Heart left ventricle (tissue), 16 donors: ENCODE measurements around the gene THAP9. TPM values are rescaled to one million over a fixed set of nuclear protein-coding genes. Genes with fewer than 3 reads are reported as not detected.
A peak's percentile ranks its signal among the peaks of the same experiment; 100 is the strongest.

Experiments used
- ATAC-seq, 4 donors: fragments of 200-7000 bp; cut with Tn5 transposase; one replicate each; pipeline ENCODE4 v1.9.1; 2020 to 2022; ENCODE audit warnings: moderate library complexity in 4 of 4, mild to moderate bottlenecking in 3 of 4, moderate number of reproducible peaks in 1 of 4
- DNase-seq, 5 donors: peaks; one replicate each; pipeline ENCODE4 v3.0.0-alpha.2; 2020
- H3K27ac ChIP-seq, 12 donors: fragments of 200-600 bp; sonication (generic) in 4 of 12; one replicate each; pipeline versions ENCODE4 v1.5.0 to v1.8.0; 2016 to 2022; ENCODE audit warnings: mild to moderate bottlenecking in 2 of 12
- H3K27me3 ChIP-seq, 9 donors: fragments of 200-600 bp; sonication (generic) in 2 of 9; one replicate each; pipeline versions ENCODE4 v1.5.1 to v1.8.0; 2016 to 2022; ENCODE audit warnings: mild to moderate bottlenecking in 3 of 9
- H3K36me3 ChIP-seq, 9 donors: fragments of 200-600 bp; sonication (generic) in 2 of 9; one replicate each; pipeline versions ENCODE4 v1.5.0 to v1.8.0; 2018 to 2022; ENCODE audit warnings: mild to moderate bottlenecking in 2 of 9
- H3K4me1 ChIP-seq, 12 donors: fragments of 200-600 bp; sonication (generic) in 4 of 12; one replicate each; pipeline versions ENCODE4 v1.5.0 to v1.8.0; 2016 to 2022; ENCODE audit warnings: mild to moderate bottlenecking in 3 of 12
- H3K4me3 ChIP-seq, 12 donors: fragments of 200-600 bp; sonication (generic) in 4 of 12; one replicate each; pipeline versions ENCODE4 v1.5.0 to v1.8.0; 2017 to 2022; ENCODE audit warnings: mild to moderate bottlenecking in 9 of 12, moderate library complexity in 4 of 12
- H3K9me3 ChIP-seq, 12 donors: fragments of 200-600 bp; sonication (generic) in 4 of 12; one replicate each; pipeline versions ENCODE4 v1.5.0 to v1.8.0; 2016 to 2022; ENCODE audit warnings: mild to moderate bottlenecking in 1 of 12
- CTCF ChIP-seq, 12 donors: fragments of 200-600 bp; sonication (generic) in 4 of 12; IDR thresholded peaks; one replicate each; pipeline versions ENCODE4 v1.5.0 to v1.8.0; 2018 to 2022; ENCODE audit warnings: antibody characterized with exemption in 12 of 12, mild to moderate bottlenecking in 5 of 12
- POLR2A ChIP-seq, 2 donors: fragments of 450-650 bp; IDR thresholded peaks; one replicate each; pipeline ENCODE4 v1.6.1; 2017; ENCODE audit warnings: antibody characterized with exemption in 2 of 2, mild to moderate bottlenecking in 2 of 2, moderate library complexity in 2 of 2
- WGBS, 4 donors: extraction: QIAGEN DNeasy Blood & Tissue Kit in 2 of 4; methylation state at CpG; one replicate each; pipeline versions ENCODE4 v1.1.5 to v1.1.7; 2013 to 2018; 5-methylcytosine and 5-hydroxymethylcytosine counted together
- intact Hi-C, 10 donors: fragments of 100-400 bp; cut with DNase I; formaldehyde crosslinking; loops; one replicate each; pipeline versions ENCODE4 v1.11.1 to v1.14.2; 2022
- polyA plus RNA-seq, 2 donors: library from polyadenylated mRNA; stranded (reverse); fragments of 200-250 nt; gene quantifications; one replicate each; pipeline ENCODE4 v1.2.3, GENCODE V29; 2013
- total RNA-seq, 9 donors: library from RNA; depleted of rRNA in 2 of 9; stranded (reverse); fragments of >200 nt in 2 of 9; fragmentation: NEBNext Ultra II Directional in 3 of 9; extraction: Animal tissue kit (Norgen Biotek cat#: 25700) in 3 of 9; gene quantifications; one replicate each; pipeline versions ENCODE4 v1.1.0 to v1.2.4, GENCODE V29; 2016 to 2023
- donor health status: ischemic (EF 13 %, LVEDD 7.1; RV severe dilation, severe dysfunction).
- donor health status: healthy with polysubstance abuse.
- donor health status: DM: no; HTN: yes; CAD: no.
- donor health status: DM: no; HTN: no; CAD: no.
- donor health status: ischemic (EF 25% LVEDD 6.9; RV normal size, moderate dysfunction).
- donor health status: ischemic (EF 25% LVEDD 5.7; RV mildly dilated, moderate dysfunction).
- donor health status: healthy.
- donor health status: DM: yes; HTN: yes; CAD: no.
- donor health status: ischemic (EF 35%, LVEDD 5.7; RV mildly dilated, moderate dysfunction).
- donor health status: nonischemic (EF 11% LVEDD 7.7; RV severe dilation, severe dysfunction).
- donor health status: DM: yes; HTN: yes; CAD: no.
- donor health status: PGD.
- donor health status: ischemic (EF 29% LVEDD 5.4; RV normal size, mild dysfunction).
- donor health status: nonischemic (EF 23%, LVEDD 6.1; RV moderate dilation, normal function).

THAP9 gene
- total and polyA plus RNA-seq, 11 donors = 2.9 to 7.7 (median 5.0) TPM

- no peak overlapping the region for H3K4me3 ChIP-seq
- TF ChIP-seq POLR2A (IDR thresholded peaks at IDR 0.05) (no peak), CTCF (IDR thresholded peaks at IDR 0.05) (no peak)
- H3K27ac ChIP-seq = no peak overlapping the region
- DNase-seq = no peak
- no peaks in the 10 kb centered on the region for H3K27me3 ChIP-seq
- no peaks in the 10 kb centered on the region for H3K9me3 ChIP-seq
- peaks cover 0 to 85% (median 74%) of the 10 kb centered on the region in 9 donors for H3K36me3 ChIP-seq
- no peak for ATAC-seq
- intact Hi-C loops = no loop called here
- no peaks in the 10 kb centered on the region for H3K4me1 ChIP-seq
Observed at GRCh38 chr4:82934441-82934840, 33.9 kb downstream of the THAP9 start.

GRCh38 chr4:82939414-82939813 is 38.9 kb downstream of the THAP9 start:
- Histone ChIP-seq H3K4me3 (no peak overlapping the region), H3K36me3 (peaks cover 0 to 80% (median 63%) of the 10 kb centered on the region in 9 donors), H3K27ac (no peak overlapping the region), H3K4me1 (no peaks in the 10 kb centered on the region), H3K27me3 (no peaks in the 10 kb centered on the region), H3K9me3 (no peaks in the 10 kb centered on the region)
- 51 to 60% (median 52%) methylated on average over 2 of the region's 2 CpGs for WGBS, 4 donors
- no peak for DNase-seq
- ATAC-seq = peak in 1 of 4 donors; percentile 54
- intact Hi-C loops = no loop called here
- TF ChIP-seq POLR2A (IDR thresholded peaks at IDR 0.05) (no peak), CTCF (IDR thresholded peaks at IDR 0.05) (no peak)

GRCh38 chr4:82947498-82947897 is 47.0 kb downstream of the THAP9 start:
- no peak for TF ChIP-seq POLR2A (IDR thresholded peaks at IDR 0.05)
- no peak for TF ChIP-seq CTCF (IDR thresholded peaks at IDR 0.05)
- Histone ChIP-seq H3K4me1 (peaks cover 0 to 9% (median 0%) of the 10 kb centered on the region in 12 donors), H3K4me3 (no peak overlapping the region), H3K27me3 (no peaks in the 10 kb centered on the region), H3K9me3 (no peaks in the 10 kb centered on the region), H3K27ac (no peak overlapping the region), H3K36me3 (peaks cover 0 to 25% (median 8%) of the 10 kb centered on the region in 9 donors)
- intact Hi-C loops = no loop called here
- ATAC-seq = no peak
- no peak for DNase-seq

GRCh38 chr4:82948647-82949204 is 48.2 kb downstream of the THAP9 start:
- TF ChIP-seq CTCF (IDR thresholded peaks at IDR 0.05) = no peak
- TF ChIP-seq POLR2A (IDR thresholded peaks at IDR 0.05) = no peak
- intact Hi-C loops = no loop called here
- no peak for ATAC-seq

More at GRCh38 chr4:82948647-82949204, 48.2 kb downstream of the THAP9 start:
- H3K36me3 ChIP-seq = peaks cover 0 to 14% (median 8%) of the 10 kb centered on the region in 9 donors
- H3K4me1 ChIP-seq = peaks cover 0 to 9% (median 0%) of the 10 kb centered on the region in 12 donors
- no peak overlapping the region for H3K27ac ChIP-seq
- H3K4me3 ChIP-seq = no peak overlapping the region
- peaks cover 0 to 3% (median 0%) of the 10 kb centered on the region in 12 donors for H3K9me3 ChIP-seq
- 94 to 98% (median 96%) methylated on average over 1 of the region's 1 CpG for WGBS, 4 donors
- no peaks in the 10 kb centered on the region for H3K27me3 ChIP-seq
- no peak for DNase-seq
